Measurements from ENCODE around the gene MAML3.

DNA sequence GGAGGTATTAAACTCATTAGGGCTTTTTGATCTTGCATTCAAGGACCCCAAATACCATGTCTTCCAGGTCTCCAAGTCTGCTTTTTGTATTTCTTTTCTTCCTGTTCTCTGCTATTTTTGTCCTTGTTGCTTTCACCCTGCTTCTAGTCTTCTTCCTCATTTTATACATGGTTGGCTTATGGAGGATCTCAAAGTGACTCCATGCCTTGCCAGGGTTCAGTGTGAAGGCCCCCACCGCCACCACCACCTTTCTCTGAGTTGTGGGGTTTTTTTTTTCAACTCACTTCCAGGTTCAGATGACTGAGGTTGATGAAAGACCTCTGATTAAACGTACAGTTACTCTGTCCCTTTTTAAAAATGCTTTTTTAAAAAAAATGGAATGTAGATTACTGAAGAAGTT is 96.3 kb downstream of the MAML3 start:
- TF ChIP-seq TAF1 (IDR thresholded peaks at IDR 0.05; ENCODE audit: borderline replicate concordance, insufficient read depth, low read length): no peak
- TF ChIP-seq, protein P1, sequence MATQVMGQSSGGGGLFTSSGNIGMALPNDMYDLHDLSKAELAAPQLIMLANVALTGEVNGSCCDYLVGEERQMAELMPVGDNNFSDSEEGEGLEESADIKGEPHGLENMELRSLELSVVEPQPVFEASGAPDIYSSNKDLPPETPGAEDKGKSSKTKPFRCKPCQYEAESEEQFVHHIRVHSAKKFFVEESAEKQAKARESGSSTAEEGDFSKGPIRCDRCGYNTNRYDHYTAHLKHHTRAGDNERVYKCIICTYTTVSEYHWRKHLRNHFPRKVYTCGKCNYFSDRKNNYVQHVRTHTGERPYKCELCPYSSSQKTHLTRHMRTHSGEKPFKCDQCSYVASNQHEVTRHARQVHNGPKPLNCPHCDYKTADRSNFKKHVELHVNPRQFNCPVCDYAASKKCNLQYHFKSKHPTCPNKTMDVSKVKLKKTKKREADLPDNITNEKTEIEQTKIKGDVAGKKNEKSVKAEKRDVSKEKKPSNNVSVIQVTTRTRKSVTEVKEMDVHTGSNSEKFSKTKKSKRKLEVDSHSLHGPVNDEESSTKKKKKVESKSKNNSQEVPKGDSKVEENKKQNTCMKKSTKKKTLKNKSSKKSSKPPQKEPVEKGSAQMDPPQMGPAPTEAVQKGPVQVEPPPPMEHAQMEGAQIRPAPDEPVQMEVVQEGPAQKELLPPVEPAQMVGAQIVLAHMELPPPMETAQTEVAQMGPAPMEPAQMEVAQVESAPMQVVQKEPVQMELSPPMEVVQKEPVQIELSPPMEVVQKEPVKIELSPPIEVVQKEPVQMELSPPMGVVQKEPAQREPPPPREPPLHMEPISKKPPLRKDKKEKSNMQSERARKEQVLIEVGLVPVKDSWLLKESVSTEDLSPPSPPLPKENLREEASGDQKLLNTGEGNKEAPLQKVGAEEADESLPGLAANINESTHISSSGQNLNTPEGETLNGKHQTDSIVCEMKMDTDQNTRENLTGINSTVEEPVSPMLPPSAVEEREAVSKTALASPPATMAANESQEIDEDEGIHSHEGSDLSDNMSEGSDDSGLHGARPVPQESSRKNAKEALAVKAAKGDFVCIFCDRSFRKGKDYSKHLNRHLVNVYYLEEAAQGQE (IDR thresholded peaks at IDR 0.05; ENCODE audit: insufficient read depth in 1 of 2, low read depth in 2 of 2, low read length in 2 of 2): no peak
